Measurements from ENCODE around the gene CNR1. TPM values are rescaled to one million over a fixed set of nuclear protein-coding genes. Genes with fewer than 3 reads are reported as not detected.
"Not testable (repeated sequence)": the region's sequence is repeated elsewhere in the genome, so short reads cannot be mapped to it uniquely, and the experiment has no call there.

Gene CNR1
- total RNA-seq, 1 experiment from 2014 or later: not detected

- no peak for DNase-seq (ENCODE audit: low spot score)
- no peaks in the 10 kb centered on the region for H3K9me3 ChIP-seq (ENCODE audit: low read depth, low read length, poor library complexity, severe bottlenecking)
- TF ChIP-seq CTCF (conservative IDR thresholded peaks at IDR 0.05; ENCODE audit: low read depth, low read length): no peak
- TF ChIP-seq EZH2 (IDR thresholded peaks at IDR 0.05; ENCODE audit: borderline replicate concordance, low read depth, low read length, poor library complexity, severe bottlenecking): no peak
- POLR2A ChIA-PET (ENCODE audit: low non-redundant PET): no interaction called here
- no peaks in the 10 kb centered on the region for H3K4me1 ChIP-seq (ENCODE audit: insufficient read depth, low read length, poor library complexity, severe bottlenecking)
- H3K4me3 ChIP-seq (ENCODE audit: low read depth, low read length, poor library complexity, severe bottlenecking): no peak overlapping the region
- BruUV-seq (replicated peaks): no TSS peak
- CTCF ChIA-PET: no interaction called here
- no peak overlapping the region for H3K27ac ChIP-seq (ENCODE audit: low read depth, low read length, poor library complexity, severe bottlenecking)
- no peaks in the 10 kb centered on the region for H3K36me3 ChIP-seq (ENCODE audit: insufficient read depth, low read length, poor library complexity, severe bottlenecking)
- no peaks in the 10 kb centered on the region for H3K27me3 ChIP-seq (replicated peaks; ENCODE audit: insufficient read depth, low read depth, low read length, poor library complexity)
- intact Hi-C loops (cut with micrococcal nuclease; ENCODE audit: unreplicated experiment): no loop called here
Measured at GRCh38 chr6:88208726-88209125, 42.6 kb upstream of the CNR1 start.

GRCh38 chr6:88201734-88202133 lies 35.6 kb upstream of the CNR1 start:
- H3K4me3 ChIP-seq (ENCODE audit: low read depth, low read length, poor library complexity, severe bottlenecking); H3K27me3 ChIP-seq (replicated peaks; ENCODE audit: insufficient read depth, low read depth, low read length, poor library complexity); H3K9me3 ChIP-seq (ENCODE audit: low read depth, low read length, poor library complexity, severe bottlenecking); H3K36me3 ChIP-seq (ENCODE audit: insufficient read depth, low read length, poor library complexity, severe bottlenecking); H3K4me1 ChIP-seq (ENCODE audit: insufficient read depth, low read length, poor library complexity, severe bottlenecking); POLR2A ChIA-PET (ENCODE audit: low non-redundant PET); H3K27ac ChIP-seq (ENCODE audit: low read depth, low read length, poor library complexity, severe bottlenecking); DNase-seq (ENCODE audit: low spot score); BruUV-seq (replicated peaks); intact Hi-C loops (cut with micrococcal nuclease; ENCODE audit: unreplicated experiment); CTCF ChIA-PET: not testable (repeated sequence)

- Histone ChIP-seq H3K9me3 (ENCODE audit: low read depth, low read length, poor library complexity, severe bottlenecking) (no peaks in the 10 kb centered on the region), H3K4me3 (ENCODE audit: low read depth, low read length, poor library complexity, severe bottlenecking) (no peak overlapping the region), H3K27me3 (replicated peaks; ENCODE audit: insufficient read depth, low read depth, low read length, poor library complexity) (peaks cover 9% of the 10 kb centered on the region), H3K27ac (ENCODE audit: low read depth, low read length, poor library complexity, severe bottlenecking) (no peak overlapping the region), H3K4me1 (ENCODE audit: insufficient read depth, low read length, poor library complexity, severe bottlenecking) (no peaks in the 10 kb centered on the region), H3K36me3 (ENCODE audit: insufficient read depth, low read length, poor library complexity, severe bottlenecking) (no peaks in the 10 kb centered on the region)
- CTCF ChIA-PET: no interaction called here
- BruUV-seq (replicated peaks): no TSS peak
- POLR2A ChIA-PET (ENCODE audit: low non-redundant PET): no interaction called here
- intact Hi-C loops (cut with micrococcal nuclease; ENCODE audit: unreplicated experiment): no loop called here
- TF ChIP-seq CTCF (conservative IDR thresholded peaks at IDR 0.05; ENCODE audit: low read depth, low read length): no peak
- TF ChIP-seq EZH2 (IDR thresholded peaks at IDR 0.05; ENCODE audit: borderline replicate concordance, low read depth, low read length, poor library complexity, severe bottlenecking): no peak
- no peak for DNase-seq (ENCODE audit: low spot score)
Measured at GRCh38 chr6:88184921-88185320, 18.8 kb upstream of the CNR1 start.

GRCh38 chr6:88183471-88183870 lies 17.3 kb upstream of the CNR1 start:
- Histone ChIP-seq H3K4me1 (ENCODE audit: insufficient read depth, low read length, poor library complexity, severe bottlenecking) (no peaks in the 10 kb centered on the region), H3K36me3 (ENCODE audit: insufficient read depth, low read length, poor library complexity, severe bottlenecking) (no peaks in the 10 kb centered on the region), H3K27ac (ENCODE audit: low read depth, low read length, poor library complexity, severe bottlenecking) (no peak overlapping the region), H3K4me3 (ENCODE audit: low read depth, low read length, poor library complexity, severe bottlenecking) (no peak overlapping the region), H3K9me3 (ENCODE audit: low read depth, low read length, poor library complexity, severe bottlenecking) (no peaks in the 10 kb centered on the region), H3K27me3 (replicated peaks; ENCODE audit: insufficient read depth, low read depth, low read length, poor library complexity) (peaks cover 9% of the 10 kb centered on the region)
- ChIA-PET POLR2A (ENCODE audit: low non-redundant PET) (no interaction called here), CTCF (no interaction called here)
- BruUV-seq (replicated peaks): no TSS peak
- no peak for DNase-seq (ENCODE audit: low spot score)
- intact Hi-C loops (cut with micrococcal nuclease; ENCODE audit: unreplicated experiment): no loop called here
- no peak for TF ChIP-seq CTCF (conservative IDR thresholded peaks at IDR 0.05; ENCODE audit: low read depth, low read length)
- no peak for TF ChIP-seq EZH2 (IDR thresholded peaks at IDR 0.05; ENCODE audit: borderline replicate concordance, low read depth, low read length, poor library complexity, severe bottlenecking)

Measured in A673 (cell line).